HG03354 (cell line): ENCODE data around the gene PRKG1.

Source experiments
- ATAC-seq: cut with Tn5 transposase; IDR thresholded peaks from one replicate; pipeline ENCODE4 v1.9.1; 2021; ENCODE audit warnings: mild to moderate bottlenecking; ENCODE audit not compliant: unreplicated experiment, poor library complexity, severe bottlenecking

The PRKG1 gene

DNA sequence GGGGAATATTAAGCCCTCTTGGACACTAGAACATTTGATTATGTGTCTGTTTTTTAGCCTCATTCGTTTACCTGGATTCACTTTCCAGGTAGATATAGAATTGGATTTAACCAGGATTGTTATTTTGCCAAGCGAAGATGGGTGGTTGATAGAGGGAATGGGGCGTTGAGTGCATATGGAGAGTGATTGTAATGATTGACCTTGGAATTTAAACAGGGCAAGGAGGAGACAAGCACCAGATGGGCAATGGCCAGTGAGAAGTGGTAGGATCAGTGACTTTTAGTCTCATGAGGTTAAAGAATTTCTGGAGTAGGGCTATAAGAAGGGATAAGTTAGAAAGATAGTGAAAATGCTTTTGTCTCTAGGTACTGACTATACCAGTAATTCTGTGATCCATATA lies 836.3 kb downstream of the PRKG1 start:
- ATAC-seq: no peak

DNA sequence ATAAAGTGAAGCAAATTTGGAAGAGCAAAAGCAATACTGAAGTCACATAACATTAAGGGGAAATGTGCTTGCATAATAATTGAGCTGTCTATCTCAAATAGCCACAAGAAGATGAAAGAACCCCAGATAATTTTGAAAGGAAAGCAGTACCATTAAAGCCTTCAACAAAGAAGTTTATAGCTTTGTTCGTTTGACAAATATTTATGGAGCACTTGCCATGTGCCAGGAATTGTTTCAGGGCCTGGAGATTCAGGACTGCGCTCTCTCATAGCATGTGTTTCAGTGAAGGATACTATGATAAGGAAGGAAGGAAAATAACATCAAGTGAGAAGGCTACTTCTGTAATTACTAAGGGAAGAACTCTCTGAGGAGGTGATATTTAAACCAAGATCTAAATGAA lies 837.4 kb downstream of the PRKG1 start:
- ATAC-seq: no peak

DNA sequence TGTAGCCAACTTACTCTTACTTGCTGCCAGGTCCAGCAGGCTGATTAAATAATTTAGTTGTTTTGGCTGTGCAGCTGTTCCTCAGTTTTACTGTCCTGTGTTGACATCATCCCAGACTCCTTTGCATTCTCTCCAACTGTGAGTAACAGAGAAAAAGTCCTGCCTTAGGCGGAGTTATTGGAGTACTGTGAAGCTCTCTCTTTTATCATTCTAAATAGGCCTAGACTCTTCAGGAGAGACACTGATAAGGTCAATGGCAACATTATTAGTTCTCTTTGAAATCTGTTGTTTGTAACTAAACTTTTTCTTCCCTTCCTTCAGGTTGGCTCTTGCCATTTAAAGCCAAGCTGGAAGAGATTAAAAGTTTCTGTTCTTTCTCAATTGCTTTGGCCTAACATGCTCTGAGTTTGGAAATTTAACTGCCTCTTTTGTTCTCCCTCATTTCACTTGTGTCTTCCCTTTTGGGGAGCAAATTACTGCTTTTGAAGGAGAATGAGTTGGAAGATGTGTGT lies 840.8 kb downstream of the PRKG1 start:
- ATAC-seq: no peak

DNA sequence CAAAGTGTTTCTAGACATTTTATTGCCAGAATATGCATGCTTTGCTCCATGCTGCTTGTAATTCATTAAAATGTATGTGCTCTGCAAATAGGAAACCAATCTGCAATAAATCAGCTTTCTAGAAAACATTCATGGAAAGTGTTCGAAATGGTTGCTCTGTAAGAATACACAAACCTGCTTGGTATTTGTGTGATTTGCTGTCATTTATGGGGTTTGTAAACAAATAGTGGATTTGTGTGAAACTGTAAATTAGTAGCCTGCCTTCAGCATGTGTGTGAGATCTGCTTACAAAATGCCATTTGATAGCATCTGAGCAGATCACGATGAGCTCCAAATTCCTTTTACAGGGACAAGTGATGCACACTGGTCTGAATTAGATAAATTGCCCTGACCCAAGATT lies 844.2 kb downstream of the PRKG1 start:
- ATAC-seq: no peak

DNA sequence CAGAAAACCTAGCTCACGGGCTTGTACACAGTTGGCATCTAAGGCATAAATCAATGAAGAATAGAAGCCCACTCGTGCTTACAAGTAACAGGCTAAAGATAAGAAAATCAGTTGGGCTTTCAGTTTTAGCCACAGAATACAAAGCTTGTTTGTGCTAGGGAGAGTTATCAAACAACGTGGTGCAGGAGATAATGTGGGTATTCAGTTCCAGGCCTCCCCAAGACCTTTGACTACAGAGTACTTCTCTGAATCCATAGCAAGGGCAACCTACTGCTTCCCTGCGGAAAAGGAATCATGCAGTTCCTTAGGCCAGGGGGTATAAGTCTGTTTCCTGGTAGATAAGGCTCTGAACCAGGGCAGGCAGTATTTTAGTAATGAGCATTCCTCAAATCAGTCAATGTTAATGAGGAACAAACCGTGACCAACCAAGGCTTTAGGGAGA lies 844.6 kb downstream of the PRKG1 start:
- peak; percentile 45 for ATAC-seq

DNA sequence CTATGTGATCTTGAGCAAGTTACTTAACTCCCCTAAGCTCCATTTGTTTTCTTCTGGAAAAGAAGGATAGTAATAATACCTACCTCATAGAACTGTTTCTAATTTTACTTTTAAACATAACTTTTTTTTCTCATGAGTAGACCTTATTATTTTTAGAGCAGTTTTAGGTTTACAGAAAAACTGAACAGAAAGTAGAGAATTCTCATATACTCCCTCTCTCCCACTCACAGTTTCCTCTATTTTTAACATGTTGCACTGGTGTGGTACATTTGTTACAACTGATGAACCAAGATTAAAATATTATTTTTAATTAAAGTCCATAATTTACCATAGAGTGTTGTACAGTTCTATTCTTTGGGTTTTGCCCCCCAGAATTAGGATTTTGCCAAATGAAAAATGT lies 846.4 kb downstream of the PRKG1 start:
- ATAC-seq: no peak

DNA sequence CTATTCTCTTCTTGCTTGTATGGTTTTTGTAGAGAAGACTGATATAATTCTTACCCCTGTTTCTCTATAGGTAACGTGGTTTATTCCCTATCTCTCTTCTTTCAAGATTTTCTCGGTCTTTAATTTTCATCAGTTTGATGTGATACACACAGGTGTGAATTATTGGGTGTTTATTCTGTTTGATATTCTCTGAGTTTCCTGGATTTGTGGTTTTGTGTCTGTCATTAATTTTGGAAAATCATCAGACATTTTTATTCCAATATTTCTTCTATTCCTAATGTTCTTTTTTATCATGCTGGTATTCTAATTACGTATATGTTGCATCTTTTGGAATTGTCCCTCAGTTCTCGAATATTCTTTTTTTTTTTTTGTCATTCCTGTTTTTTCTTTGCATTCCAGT lies 850.1 kb downstream of the PRKG1 start:
- ATAC-seq: no peak

DNA sequence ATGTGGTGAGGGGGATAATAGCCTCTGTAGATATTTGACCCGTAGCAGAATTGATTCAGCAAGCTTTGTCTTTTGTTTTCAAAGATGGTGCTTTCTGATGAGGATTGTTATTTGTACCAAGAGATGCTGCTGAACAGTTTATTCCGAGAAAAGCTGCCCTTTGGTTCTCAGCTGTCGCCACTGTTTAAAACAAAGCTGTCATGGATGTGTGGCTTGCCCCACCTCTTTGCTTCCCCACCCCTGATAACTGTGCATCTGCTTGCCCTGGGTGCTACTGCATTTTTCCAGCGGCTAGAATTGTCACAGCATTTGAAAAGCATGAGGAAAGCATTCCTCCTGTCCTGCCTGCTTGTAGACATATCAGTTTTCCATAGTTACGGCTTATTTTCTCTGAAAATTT lies 852.0 kb downstream of the PRKG1 start:
- no peak for ATAC-seq

DNA sequence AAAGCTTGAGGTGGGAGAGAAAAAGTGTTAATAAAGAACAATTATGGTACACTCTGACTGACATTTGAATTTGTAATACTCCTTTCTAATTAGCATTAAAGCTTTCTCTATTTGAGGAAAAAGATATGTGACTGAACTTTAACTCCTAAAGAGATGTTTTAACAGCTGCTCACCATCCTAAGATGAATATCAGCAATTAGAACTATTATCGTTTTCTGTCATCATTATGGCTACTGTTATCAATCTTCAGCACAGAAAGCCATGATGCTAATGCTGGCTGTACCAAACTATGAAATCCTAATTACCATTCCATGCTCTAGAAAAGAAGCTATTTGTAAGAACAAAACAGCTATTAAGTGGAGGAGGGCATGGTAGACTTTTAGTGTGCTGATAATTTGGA lies 853.9 kb downstream of the PRKG1 start:
- no peak for ATAC-seq

DNA sequence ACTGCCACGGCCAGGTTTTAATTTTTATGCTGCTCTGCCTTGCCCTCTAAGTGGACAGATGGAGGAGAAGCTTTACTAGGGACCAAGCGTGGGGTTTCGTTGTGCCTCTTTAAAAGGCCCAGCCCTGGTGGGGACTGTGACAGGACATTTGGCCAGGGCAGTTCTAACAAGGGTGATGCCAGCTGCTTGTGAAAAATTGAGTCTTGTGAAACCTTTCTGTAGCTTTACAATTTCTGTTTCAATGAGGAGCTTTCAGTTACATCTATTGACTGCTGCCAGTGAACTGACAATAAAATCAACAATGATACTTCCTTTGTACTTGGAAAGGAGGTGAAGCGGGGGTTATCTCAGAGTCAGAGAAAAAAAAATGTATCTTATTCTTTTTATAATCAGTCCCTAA lies 858.2 kb downstream of the PRKG1 start:
- no peak for ATAC-seq

DNA sequence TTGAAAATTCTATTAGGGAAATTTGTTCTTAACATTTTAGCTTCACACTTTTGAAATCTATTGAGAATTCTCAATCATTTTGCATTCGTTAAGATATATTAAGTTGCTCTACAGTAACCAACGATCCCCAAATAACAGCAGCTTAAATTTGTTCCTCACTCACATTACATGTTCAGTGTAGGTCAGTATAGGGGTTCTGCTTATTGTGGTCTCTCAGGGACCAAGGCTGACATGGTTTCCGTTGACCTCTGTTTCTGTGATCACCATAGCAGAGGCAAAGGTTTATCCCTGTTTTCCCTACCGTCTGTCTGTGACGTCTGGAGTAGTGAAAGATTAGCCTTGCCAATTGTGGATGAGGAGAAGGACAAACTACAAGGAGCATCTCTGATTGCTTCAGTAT lies 860.1 kb downstream of the PRKG1 start:
- ATAC-seq: no peak

DNA sequence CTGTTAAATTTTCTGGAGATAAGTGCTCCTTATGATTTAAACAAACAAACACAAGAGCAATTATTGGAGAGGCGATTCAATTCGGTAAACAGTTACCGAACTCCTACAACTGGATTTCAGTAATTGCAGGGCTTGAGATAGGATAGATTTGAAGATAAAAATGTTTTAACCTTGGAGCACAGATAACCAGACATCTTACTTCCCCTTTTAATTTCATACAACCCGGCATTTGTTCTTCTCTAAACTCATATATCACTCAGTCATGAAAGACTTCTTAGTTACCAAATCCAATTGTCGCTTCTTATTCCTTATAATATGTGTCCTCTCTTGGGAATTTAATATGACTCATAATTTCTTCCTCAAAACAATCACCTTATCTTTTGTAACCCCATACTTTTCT lies 861.1 kb downstream of the PRKG1 start:
- no peak for ATAC-seq

DNA sequence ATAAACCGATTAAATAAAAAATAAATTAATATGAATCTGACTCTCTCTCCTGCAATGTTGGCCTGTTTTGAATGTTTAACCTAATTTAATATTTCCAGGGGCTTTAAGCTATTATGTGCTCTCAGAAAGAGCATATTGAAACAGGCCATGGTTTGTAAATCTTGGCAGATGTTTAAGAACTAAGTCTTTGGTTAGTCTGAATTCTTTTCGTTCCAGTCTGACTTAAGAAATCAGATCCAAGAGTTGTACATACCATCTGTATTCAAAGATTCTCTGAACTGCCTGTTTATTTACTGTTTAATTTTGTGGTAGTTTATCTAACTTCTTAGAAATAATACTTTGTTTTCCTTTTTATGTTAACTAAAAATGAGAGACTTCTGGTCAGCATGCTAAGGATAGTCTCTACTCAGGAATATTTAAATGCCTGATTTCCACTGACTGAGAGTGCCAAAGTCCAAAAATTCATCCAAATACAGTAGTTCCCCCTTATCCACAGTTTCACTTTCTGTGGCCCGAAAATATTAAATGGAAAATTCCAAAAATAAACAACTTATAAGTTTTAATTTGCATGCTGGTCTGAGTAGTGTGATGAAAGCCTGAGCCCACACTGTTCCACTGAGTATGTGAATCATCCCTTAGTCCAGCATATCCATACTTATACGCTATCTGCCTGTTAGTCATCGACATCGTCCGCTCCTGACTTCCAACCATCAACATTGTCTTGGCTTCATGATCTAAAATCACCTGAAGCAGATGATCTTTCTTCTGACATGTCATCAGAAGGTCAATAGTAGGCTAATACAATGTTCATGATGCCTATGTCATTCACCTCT lies 863.2 kb downstream of the PRKG1 start:
- ATAC-seq: no peak

DNA sequence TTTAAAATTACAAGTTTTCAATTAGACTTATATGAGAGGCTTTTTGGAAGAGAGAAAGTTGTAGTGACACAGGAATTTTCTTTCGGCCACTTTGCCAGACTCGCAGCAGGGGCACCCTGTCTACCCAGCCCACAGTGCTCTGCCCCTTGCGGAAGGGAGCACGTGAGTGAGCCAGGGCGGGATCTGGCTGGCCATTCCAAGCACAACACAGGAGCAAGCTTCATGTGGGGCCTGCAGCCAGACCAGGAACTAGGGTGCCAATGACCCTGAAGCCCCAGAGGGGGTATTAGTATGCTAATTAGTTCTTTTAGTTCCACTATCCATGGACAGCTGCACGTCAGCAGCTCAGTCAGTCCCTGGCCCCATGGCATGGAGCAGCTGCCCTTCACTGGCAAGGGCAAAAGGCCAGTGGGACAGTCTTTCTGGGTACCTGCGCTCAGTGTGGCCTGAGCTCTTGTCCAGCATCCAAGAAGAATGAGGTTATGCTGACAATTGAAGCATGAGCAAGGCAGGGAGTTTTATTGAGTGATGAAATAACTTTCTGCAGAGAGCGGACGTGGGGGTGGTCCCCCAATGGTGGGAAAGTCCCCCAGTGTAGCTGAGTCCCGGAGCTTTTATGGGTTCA lies 876.2 kb downstream of the PRKG1 start:
- ATAC-seq: no peak

DNA sequence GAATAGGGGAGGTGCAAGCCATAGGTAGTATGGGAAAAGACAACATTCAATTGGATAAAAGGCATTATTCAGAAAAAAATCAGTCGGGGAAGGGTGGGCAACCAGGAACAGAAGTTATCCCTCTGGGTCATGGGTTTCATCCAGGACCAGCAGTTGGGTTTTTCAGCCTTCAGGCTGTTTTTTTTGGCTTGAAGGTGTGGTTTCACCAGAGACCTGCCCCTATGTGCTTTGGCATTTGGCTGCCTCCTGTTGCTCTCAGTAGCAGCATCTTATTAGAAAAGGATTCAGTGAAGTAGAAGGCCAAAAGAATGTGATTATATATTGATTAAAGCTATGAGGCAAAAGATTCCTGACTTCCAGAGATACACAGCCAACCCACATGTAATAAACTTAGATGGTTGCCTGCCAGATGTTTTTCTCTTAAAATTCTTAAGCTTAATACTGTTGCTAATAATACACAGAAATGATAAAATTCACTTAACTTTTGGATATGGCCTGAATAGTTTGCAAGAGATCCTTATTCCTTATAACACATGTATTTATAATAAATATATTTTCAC lies 876.8 kb downstream of the PRKG1 start:
- ATAC-seq: no peak

DNA sequence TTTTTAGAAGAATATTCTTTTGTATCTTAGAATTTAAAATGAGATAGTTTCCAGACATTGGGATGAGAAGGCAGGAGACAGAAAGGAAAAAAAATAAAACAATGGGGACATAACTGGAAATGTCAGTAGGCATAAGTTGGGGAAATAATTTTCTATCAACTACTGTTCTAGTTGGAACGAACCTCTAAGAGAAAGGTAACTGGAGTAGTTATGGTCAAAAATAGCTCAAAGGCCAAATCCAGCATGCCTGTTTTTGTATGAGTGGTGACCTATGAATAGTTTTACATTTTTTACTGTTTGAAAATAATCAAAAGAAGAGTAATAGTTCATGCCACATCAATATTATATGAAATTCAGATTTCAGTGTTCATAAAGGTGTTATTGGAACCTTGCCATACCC lies 877.3 kb downstream of the PRKG1 start:
- no peak for ATAC-seq

DNA sequence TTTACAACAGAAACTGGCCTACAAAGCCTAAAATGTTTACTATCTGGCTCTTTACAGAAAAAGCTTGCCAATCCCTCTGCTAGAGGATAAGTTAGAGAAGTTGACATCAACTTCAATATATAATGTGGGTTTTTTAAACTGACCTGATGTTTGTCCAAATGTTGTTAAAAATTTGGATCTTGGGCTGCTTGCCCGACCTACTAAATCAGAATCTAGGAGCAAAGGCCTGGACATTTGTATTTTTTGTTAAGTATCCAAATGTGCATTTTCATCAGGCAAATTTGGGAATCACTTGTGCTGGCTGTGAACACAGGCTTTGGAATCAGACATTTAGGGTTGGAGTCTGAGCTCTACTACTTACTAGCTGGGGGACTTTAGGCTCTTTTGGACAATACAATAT lies 877.8 kb downstream of the PRKG1 start:
- no peak for ATAC-seq

DNA sequence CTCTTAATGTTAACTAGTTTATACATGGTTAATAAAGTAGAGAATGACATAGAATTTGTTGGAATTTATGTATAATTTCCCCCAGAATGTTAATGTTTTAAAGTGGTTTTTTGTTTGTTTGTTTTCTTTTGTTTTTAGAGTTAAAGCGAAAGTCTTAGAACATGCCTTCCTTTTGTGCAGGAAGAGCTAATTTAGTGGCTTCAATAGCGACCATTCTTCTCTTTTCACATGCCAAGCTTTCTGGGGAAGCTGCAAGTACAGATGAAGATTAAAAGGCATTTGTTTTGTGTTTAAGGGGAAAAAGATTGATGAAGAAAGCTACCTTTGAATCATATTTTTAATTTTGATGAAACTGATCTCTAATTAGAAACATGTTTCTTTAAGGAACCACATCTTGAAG lies 881.4 kb downstream of the PRKG1 start:
- ATAC-seq: no peak

DNA sequence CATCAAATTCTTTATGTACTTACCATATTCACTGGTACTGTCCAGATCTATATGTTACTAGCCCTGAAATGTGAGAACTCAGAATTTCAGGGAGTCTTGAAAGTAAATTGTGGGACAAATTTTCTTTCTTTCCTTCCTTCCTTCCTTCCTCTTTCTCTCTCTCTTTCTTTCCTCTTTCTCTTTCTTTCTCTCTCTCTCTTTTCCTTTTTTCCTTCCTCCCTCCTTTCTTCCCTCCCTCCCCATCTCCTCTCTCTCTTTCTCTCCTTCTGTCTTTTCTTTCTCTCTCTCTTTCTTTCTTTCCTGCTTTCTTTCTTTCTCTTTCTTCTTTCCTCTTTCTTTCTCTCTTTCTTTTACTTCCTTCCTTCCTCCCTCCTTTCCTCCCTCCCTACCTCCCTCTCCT lies 882.5 kb downstream of the PRKG1 start:
- ATAC-seq: no peak

DNA sequence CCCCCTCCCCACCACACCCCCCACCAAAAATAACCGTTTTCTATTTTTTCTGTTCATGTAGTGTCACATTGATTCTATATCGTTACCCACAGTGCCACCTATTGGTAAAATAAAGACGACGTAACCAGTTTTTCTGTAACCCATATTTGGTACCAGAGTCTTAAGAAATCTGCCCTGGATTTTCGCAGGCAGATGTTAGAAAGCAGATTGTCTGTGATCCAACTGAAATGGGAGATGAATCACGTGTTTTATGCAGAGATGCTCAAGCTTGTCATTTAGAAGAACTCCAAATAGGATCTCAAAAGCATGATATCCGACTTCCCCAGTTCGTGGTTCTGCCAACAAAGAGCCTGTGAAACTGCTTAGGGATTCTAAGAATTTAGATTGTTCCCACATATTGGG lies 886.2 kb downstream of the PRKG1 start:
- ATAC-seq: peak; percentile 68

DNA sequence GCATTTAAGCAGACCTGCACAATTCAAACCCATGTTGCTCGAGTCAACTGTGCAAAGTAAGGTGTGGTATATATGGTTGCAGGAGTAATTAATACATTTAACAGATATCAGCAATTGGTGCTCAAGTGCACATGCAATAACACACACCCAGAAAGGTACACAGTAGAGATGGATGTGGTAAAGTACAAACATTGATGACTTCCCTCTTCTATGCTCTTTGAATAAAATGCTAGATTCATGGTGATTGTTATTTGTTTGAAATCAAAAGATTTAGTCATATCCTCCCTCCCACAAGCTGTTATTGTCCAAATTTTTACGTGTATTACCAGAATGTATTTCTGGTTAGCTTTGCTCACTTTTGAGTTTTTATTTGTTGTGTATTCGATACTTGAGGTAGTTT lies 887.1 kb downstream of the PRKG1 start:
- no peak for ATAC-seq
